Epithelial cell of esophagus (primary cell): ENCODE measurements around the gene HK1.

ENCODE experiments used
- DNase-seq: peaks from one replicate; pipeline ENCODE4 v3.0.0; 2010; ENCODE audit warnings: low read depth
- H3K4me3 ChIP-seq: 2 replicates; pipeline ENCODE4 v1.5.1; 2011; ENCODE audit warnings: mild to moderate bottlenecking, low read length, control low read depth
- TF ChIP-seq, protein P1 (sequence below): IDR thresholded peaks from 2 replicates; pipeline ENCODE4 v1.5.1; 2011; ENCODE audit warnings: low read depth, mild to moderate bottlenecking, low read length, control low read depth, inconsistent platforms; ENCODE audit not compliant: insufficient read depth; ENCODE audit errors: missing control alignments

Gene HK1

DNA sequence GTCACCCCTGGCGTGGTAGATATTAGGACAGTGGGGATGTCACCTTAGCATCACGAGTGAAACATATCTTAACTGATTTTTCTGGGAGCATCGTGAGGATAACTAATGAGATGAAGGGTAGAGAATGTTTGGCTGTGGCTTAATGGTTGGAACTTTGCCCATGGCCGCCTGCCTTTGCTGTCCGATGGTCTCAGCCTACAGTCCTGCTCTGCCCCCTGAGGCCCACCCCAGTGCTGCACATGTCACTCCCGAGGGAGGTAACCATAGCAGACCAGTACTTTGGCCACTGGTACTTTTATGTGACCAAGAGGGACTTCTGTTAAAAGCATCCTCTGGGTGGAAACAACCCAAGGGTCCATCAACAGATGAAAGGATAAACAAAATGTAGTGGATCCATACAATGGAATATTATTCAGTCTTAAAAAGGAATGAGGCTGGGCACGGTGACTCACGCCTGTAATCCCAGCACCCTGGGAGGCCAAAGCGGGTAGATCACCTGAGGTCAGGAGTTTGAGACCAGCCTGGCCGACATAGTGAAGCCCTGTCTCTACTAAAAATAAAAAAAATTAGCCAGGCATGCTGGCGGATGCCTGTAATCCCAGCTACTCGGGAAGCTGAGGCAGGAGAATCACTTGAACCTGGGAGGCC, 80.0 kb downstream of the HK1 start:
- TF ChIP-seq, protein P1, sequence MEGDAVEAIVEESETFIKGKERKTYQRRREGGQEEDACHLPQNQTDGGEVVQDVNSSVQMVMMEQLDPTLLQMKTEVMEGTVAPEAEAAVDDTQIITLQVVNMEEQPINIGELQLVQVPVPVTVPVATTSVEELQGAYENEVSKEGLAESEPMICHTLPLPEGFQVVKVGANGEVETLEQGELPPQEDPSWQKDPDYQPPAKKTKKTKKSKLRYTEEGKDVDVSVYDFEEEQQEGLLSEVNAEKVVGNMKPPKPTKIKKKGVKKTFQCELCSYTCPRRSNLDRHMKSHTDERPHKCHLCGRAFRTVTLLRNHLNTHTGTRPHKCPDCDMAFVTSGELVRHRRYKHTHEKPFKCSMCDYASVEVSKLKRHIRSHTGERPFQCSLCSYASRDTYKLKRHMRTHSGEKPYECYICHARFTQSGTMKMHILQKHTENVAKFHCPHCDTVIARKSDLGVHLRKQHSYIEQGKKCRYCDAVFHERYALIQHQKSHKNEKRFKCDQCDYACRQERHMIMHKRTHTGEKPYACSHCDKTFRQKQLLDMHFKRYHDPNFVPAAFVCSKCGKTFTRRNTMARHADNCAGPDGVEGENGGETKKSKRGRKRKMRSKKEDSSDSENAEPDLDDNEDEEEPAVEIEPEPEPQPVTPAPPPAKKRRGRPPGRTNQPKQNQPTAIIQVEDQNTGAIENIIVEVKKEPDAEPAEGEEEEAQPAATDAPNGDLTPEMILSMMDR: no peak
- no peak overlapping the region for H3K4me3 ChIP-seq

DNA sequence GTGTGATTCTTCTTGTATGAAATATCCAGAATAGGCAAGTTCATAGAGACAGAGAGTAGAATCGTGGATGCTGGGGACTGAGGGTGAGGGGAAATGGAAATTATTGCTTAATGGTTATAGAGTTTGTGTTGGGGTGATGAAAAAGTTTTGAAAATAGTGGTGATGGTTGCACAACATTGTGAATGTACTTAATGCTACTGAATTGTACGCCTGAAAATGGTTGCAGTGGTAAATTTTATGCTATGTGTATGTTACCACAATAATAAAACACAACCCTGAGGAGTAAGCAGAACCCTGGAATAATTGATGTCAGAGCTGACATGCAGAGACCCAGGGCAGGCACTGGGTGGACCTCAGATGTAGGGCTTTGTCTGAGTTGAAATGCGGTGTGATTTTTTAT, 80.9 kb downstream of the HK1 start:
- TF ChIP-seq, protein P1: no peak
- no peak for DNase-seq

More for the DNA sequence above, 80.0 kb downstream of the HK1 start:
- no peak for DNase-seq

DNA sequence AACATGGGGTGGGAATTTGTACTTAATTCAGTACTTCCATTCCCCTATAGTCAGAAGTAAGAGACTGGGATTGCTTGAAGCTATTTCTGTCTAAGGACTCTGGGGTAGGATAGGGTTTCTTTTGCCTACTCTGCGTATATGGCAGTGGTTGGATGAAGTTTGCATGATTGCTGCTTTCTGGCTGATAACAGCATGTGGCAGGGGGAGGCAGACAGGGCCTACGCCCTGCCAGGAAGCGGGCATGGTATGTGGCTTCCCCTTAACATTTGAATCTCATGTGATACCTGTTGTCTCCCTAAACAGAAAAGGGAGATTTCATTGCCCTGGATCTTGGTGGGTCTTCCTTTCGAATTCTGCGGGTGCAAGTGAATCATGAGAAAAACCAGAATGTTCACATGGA, 81.3 kb downstream of the HK1 start:
- no peak overlapping the region for H3K4me3 ChIP-seq
- TF ChIP-seq, protein P1: no peak
- DNase-seq: no peak

More for the DNA sequence above, 80.9 kb downstream of the HK1 start:
- H3K4me3 ChIP-seq: no peak overlapping the region

DNA sequence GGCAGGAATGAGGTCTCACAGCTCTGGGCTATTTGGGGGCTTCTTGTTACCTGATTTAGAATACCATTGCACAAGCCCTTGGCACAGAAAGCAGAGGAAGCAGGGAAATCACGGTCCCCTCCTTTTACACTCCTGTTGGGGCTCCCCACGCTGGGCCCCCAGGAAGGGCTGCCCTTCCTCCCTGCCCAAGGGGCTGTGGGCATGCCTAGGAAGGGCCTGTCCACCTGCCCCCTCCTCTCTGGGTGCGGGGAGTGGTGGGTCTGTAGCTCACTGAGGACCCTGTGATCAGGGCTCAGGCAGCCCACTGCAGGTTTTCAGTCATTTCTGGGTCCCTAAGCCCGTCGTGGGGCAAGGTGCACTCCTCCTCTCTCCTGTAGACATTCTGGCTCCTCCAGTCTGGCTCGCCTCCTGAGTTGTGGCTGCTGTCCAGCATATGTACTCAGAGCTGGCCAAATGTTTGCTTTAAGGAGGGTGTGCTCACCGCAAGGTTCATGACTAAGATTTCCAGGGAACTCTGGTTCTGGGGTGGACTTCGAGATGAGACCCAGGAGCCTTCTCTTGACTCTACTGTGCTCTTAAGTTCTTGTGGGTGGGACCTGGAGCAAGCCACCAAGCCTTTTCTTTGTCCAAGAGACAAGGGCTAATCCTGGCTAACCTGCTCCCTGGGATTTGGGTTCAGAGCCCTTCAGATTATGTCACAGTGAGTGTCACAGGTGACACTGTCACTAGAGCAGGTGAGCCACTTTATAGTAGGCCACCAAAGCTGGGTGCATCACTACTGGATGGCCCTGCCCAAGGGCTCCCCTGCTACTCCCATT, 82.4 kb downstream of the HK1 start:
- peak; percentile 92 for DNase-seq
- TF ChIP-seq, protein P1: no peak
- no peak overlapping the region for H3K4me3 ChIP-seq

DNA sequence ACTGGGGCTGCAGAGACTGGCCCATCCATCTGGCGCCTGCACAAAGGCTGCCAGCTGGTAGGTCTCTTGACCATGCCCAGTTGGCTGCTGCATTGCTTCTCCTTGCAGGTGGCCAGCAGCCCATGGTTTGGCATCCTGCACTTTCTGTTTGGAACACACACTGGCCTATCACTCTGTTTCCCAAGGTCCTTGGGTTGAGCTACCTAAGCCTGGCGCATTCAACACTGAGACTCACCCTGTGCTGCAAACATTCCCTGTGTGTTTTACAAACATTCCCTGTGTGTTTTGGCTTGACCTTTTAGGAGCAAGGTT, 83.0 kb downstream of the HK1 start:
- TF ChIP-seq, protein P1: no peak
- H3K4me3 ChIP-seq: no peak overlapping the region

DNA sequence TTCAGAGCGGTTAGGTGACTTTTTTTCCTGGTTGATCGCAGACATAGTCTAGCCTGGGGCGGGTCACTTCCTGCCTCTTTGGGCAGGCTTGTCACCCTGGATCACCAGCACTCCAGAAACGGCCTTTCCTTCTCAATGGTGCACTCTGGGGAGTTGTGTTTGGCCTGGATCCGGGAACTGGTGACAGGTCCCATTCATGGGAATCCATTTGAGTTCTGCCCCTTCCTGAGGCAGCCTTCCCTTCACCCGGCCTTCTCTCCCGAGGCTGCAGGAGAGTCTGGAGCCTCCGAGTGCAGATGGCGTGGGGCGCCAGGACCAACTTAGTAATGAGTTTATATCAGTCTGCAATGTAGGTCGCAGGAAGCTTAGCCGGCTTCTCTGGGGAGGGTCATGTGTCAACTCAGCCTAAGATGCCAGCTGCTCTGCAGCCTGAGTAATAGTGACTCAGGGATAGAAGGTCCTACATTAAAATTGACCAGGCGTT, 84.2 kb downstream of the HK1 start:
- no peak overlapping the region for H3K4me3 ChIP-seq
- TF ChIP-seq, protein P1: no peak
- peak; percentile 66 for DNase-seq

More for the DNA sequence above, 83.0 kb downstream of the HK1 start:
- no peak for DNase-seq
